Endothelial cell (in vitro differentiated cells): Measurements from ENCODE around the gene TMPRSS13. TPM values are rescaled to one million over a fixed set of nuclear protein-coding genes. Genes with fewer than 3 reads are reported as not detected.
A peak's percentile ranks its signal among the peaks of the same experiment; 100 is the strongest.
"Not testable (repeated sequence)": the region's sequence is repeated elsewhere in the genome, so short reads cannot be mapped to it uniquely, and the experiment has no call there.

Source experiments
- DNase-seq: peaks from one replicate; pipeline ENCODE4 v3.0.0; 2021; ENCODE audit warnings: low spot score
- H3K27ac Mint-ChIP-seq: one replicate; pipeline ENCODE4 v1.8.0; 2021; ENCODE audit warnings: mixed read lengths, inconsistent platforms; ENCODE audit not compliant: unreplicated experiment
- H3K27me3 Mint-ChIP-seq: one replicate; pipeline ENCODE4 v1.8.0; 2021; ENCODE audit warnings: mild to moderate bottlenecking, moderate library complexity, mixed read lengths, inconsistent platforms; ENCODE audit not compliant: unreplicated experiment
- H3K36me3 Mint-ChIP-seq: one replicate; pipeline ENCODE4 v1.8.0; 2021; ENCODE audit warnings: mild to moderate bottlenecking, low read depth, mixed read lengths, inconsistent platforms; ENCODE audit not compliant: unreplicated experiment
- H3K4me1 Mint-ChIP-seq: one replicate; pipeline ENCODE4 v1.8.0; 2021; ENCODE audit warnings: mild to moderate bottlenecking, mixed read lengths, inconsistent platforms; ENCODE audit not compliant: unreplicated experiment
- H3K4me3 Mint-ChIP-seq: one replicate; pipeline ENCODE4 v1.8.0; 2021; ENCODE audit warnings: mild to moderate bottlenecking, mixed read lengths, inconsistent platforms; ENCODE audit not compliant: unreplicated experiment
- H3K9me3 Mint-ChIP-seq: one replicate; pipeline ENCODE4 v1.8.0; 2021; ENCODE audit warnings: mixed read lengths, inconsistent platforms; ENCODE audit not compliant: unreplicated experiment
- long read RNA-seq: library from polyadenylated mRNA; unstranded; transcript quantifications from one replicate; pipeline ENCODE4 v2.0.0, GENCODE V29; 2020; ENCODE audit not compliant: unreplicated experiment
- total RNA-seq: library from RNA; stranded (reverse); fragmentation: NEBNext Ultra II Directional; extraction: Animal tissue kit (Norgen Biotek cat#: 25700); gene quantifications from one replicate; pipeline ENCODE4 v1.2.1, GENCODE V29; 2021; ENCODE audit not compliant: unreplicated experiment
- TF ChIP-seq, protein P1 (sequence below): fragments of 200-600 bp; sonication (generic); IDR thresholded peaks from one replicate; pipeline ENCODE4 v1.5.0; 2021; ENCODE audit warnings: antibody characterized with exemption; ENCODE audit not compliant: unreplicated experiment

TMPRSS13 gene
- 1.8 TPM for total RNA-seq
- long read RNA-seq, result 0 reads

DNA sequence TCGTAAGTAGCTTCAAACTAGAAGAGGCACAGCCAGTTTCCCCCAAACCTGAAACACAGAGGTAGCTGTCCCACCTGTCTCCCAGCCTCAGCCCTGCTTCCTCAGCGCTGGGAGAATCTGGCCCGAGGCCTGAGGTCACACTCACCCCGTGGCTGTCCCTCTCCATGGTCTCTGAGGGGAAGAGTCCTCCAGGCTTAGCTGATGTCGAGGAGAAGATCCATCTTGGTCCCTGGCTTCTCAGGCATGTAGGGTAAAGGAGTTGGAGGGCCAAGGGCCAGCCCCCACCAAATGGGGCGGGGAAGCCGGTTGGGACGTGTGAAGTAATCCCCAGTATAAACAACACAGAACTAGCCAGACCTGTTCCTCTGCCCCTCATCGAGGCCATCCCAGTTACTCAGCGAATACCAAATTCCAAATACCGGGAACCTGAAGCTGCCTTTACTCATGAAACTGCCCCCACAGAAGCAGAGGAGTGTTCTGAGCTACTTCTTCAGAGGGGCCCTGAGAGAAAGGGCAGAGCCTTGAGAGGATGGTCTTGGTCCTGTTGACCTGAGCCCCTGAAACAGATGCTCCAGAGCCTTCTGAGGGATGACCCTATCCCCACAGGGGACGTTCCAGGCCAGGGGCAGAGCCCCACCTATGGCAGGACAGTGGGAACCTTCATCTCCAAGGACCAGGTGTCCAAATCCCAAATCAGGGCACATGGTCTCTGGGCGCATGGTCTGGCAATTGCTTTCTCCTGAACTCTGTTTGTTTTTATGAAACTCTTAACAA is at the start of gene TMPRSS13:
TMPRSS13 (minus strand) TSS at position 261 of the 774 bp plus-strand sequence; CDS start at position 166, 95 bp downstream.
- TF ChIP-seq, protein P1, sequence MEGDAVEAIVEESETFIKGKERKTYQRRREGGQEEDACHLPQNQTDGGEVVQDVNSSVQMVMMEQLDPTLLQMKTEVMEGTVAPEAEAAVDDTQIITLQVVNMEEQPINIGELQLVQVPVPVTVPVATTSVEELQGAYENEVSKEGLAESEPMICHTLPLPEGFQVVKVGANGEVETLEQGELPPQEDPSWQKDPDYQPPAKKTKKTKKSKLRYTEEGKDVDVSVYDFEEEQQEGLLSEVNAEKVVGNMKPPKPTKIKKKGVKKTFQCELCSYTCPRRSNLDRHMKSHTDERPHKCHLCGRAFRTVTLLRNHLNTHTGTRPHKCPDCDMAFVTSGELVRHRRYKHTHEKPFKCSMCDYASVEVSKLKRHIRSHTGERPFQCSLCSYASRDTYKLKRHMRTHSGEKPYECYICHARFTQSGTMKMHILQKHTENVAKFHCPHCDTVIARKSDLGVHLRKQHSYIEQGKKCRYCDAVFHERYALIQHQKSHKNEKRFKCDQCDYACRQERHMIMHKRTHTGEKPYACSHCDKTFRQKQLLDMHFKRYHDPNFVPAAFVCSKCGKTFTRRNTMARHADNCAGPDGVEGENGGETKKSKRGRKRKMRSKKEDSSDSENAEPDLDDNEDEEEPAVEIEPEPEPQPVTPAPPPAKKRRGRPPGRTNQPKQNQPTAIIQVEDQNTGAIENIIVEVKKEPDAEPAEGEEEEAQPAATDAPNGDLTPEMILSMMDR, result no peak

DNA sequence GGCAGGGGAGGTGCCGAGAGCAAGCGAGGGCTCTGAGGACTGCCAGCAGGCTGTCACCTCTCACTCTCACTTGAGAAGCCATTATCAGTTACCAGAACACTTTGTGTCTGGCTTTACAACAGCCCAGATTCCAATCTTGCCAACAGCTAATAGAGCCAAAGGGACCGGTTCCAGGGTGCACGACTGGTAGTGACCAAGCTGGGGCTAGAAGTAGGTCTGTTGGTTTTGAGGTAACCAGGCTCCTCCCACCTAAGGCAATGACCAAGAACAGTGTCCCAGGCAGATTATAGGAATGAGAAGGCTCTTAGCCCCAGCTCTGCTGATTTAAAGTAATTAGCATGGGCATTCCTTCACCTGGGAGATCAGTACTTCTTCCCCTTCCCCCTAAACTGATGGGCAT is 49.8 kb upstream of the TMPRSS13 start:
- Mint-ChIP-seq H3K4me1 (peaks cover 19% of the 10 kb centered on the region), H3K36me3 (no peaks in the 10 kb centered on the region), H3K27me3 (peaks cover 1% of the 10 kb centered on the region), H3K9me3 (no peaks in the 10 kb centered on the region), H3K27ac (no peak overlapping the region), H3K4me3 (no peak overlapping the region)
- TF ChIP-seq, protein P1, result no peak
- no peak for DNase-seq

More for the DNA sequence above, at the start of gene TMPRSS13:
- H3K27ac Mint-ChIP-seq, result no peak within 1 kb of the TSS
- H3K9me3 Mint-ChIP-seq, result no peaks in the 10 kb centered on the region
- no peak for DNase-seq
- peaks cover 22% of the 10 kb centered on the region for H3K4me1 Mint-ChIP-seq
- H3K4me3 Mint-ChIP-seq, result no peak within 1 kb of the TSS
- H3K27me3 Mint-ChIP-seq, result peaks cover 6% of the 10 kb centered on the region
- no peaks in the 10 kb centered on the region for H3K36me3 Mint-ChIP-seq

DNA sequence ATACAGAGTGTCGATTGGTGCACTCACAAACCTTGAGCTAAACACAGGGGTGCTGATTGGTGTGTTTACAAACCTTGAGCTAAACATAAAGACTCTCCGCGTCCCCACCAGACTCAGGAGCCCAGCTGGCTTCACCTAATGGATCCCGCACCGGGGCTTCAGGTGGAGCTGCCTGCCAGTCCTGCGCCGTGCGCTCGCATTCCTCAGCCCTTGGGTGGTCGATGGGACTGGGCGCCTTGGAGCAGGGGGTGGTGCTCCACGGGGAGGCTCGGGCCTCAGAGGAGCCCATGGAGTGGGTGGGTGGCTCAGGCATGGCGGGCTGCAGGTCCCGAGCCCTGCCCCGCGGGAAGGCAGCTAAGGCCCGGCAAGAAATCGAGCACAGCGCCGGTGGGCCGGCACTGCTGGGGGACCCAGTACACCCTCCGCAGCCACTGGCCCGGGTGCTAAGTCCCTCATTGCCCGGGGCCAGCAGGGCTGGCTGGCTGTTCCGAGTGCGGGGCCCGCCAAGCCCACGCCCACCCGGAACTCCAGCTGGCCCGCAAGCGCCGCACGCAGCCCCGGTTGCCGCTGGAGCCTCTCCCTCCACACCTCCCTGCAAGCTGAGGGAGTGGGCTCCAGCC is 49.2 kb upstream of the TMPRSS13 start:
- H3K4me1 Mint-ChIP-seq, result peaks cover 22% of the 10 kb centered on the region
- not testable (repeated sequence) for H3K4me3 Mint-ChIP-seq, H3K36me3 Mint-ChIP-seq, H3K27ac Mint-ChIP-seq, DNase-seq, H3K9me3 Mint-ChIP-seq, H3K27me3 Mint-ChIP-seq

DNA sequence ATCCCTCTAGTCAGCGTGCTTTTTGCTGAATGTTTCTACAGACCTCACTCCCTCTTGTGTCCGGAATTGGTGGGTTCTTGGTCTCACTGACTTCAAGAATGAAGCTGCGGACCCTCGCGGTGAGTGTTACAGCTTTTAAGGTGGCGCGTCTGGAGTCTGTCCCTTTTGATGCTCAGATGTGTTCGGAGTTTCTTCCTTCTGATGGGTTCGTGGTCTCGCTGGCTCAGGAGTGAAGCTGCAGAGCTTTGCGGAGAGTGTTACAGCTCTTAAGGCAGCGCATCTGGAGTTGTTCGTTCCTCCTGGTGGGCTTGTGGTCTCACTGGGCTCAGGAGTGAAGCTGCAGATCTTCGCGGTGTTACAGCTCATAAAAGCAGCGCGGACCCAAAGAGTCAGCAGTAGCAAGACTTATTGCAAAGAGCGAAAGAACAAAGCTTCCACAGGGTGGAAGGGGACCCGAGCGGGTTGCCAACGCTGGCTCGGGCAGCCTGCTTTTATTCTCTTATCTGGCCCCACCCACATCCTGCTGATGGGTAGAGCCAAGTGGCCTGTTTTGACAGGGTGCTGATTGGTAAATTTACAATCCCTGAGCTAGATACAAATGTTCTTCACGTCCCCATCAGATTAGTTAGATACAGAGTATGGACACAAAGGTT is 48.5 kb upstream of the TMPRSS13 start:
- DNase-seq, H3K36me3 Mint-ChIP-seq, H3K4me3 Mint-ChIP-seq, H3K9me3 Mint-ChIP-seq, H3K27ac Mint-ChIP-seq, H3K27me3 Mint-ChIP-seq: not testable (repeated sequence)
- H3K4me1 Mint-ChIP-seq, result peaks cover 29% of the 10 kb centered on the region

DNA sequence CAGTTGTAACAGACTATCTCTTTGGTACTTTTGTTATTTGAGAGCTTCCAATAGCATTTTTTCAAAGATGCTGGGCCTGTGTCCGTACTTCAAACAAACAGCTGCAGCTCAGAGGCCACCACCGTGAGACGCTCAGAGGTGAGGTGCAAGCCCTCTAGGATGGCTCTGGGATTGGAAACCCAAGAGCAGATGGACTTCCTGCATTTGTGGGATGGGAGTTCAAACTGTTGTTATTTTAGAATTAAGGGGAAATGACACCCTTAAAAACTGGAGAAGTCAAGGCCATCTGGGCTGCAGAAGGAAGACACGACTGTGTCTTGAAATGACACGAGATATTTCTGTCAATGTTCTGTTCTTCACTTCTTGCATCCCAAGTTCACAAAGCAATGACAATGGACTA is 47.8 kb upstream of the TMPRSS13 start:
- TF ChIP-seq, protein P1, result no peak
- no peaks in the 10 kb centered on the region for H3K36me3 Mint-ChIP-seq
- H3K27ac Mint-ChIP-seq, result no peak overlapping the region
- H3K27me3 Mint-ChIP-seq, result peaks cover 3% of the 10 kb centered on the region
- H3K4me1 Mint-ChIP-seq, result peaks cover 36% of the 10 kb centered on the region
- H3K9me3 Mint-ChIP-seq, result no peaks in the 10 kb centered on the region
- DNase-seq, result no peak
- no peak overlapping the region for H3K4me3 Mint-ChIP-seq

DNA sequence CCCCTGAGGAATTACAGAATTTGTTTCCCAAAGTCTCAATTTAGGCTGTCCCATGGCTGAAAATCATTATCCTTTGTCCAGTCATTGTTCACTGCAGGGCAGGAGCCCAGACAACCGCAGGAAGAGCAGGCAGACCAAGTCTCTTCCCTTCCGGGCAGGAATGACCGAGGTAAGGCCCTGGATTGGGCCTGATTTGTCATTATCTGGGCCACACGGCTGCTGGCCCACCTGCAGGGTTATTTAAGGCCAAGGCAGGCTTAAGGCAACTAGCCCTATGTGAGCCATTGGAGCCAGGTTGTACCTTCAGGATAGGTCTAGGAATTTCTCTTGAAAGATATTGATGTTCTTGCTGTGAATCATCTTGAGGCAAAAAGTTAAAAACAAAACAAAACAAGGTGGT is 47.2 kb upstream of the TMPRSS13 start:
- Mint-ChIP-seq H3K4me1 (peaks cover 42% of the 10 kb centered on the region), H3K36me3 (no peaks in the 10 kb centered on the region), H3K4me3 (no peak overlapping the region), H3K27ac (peak overlapping the region; percentile 52), H3K9me3 (no peaks in the 10 kb centered on the region), H3K27me3 (peaks cover 3% of the 10 kb centered on the region)
- TF ChIP-seq, protein P1, result no peak
- DNase-seq, result no peak
